HG03103 (cell line): Measurements from ENCODE around the gene PPP1R13B.
"Not testable (repeated sequence)": the region's sequence is repeated elsewhere in the genome, so short reads cannot be mapped to it uniquely, and the experiment has no call there.

Source experiments
- ATAC-seq: cut with Tn5 transposase; IDR thresholded peaks from one replicate; pipeline ENCODE4 v1.9.1; 2021; ENCODE audit warnings: low read depth; ENCODE audit not compliant: unreplicated experiment

PPP1R13B gene, protein sequence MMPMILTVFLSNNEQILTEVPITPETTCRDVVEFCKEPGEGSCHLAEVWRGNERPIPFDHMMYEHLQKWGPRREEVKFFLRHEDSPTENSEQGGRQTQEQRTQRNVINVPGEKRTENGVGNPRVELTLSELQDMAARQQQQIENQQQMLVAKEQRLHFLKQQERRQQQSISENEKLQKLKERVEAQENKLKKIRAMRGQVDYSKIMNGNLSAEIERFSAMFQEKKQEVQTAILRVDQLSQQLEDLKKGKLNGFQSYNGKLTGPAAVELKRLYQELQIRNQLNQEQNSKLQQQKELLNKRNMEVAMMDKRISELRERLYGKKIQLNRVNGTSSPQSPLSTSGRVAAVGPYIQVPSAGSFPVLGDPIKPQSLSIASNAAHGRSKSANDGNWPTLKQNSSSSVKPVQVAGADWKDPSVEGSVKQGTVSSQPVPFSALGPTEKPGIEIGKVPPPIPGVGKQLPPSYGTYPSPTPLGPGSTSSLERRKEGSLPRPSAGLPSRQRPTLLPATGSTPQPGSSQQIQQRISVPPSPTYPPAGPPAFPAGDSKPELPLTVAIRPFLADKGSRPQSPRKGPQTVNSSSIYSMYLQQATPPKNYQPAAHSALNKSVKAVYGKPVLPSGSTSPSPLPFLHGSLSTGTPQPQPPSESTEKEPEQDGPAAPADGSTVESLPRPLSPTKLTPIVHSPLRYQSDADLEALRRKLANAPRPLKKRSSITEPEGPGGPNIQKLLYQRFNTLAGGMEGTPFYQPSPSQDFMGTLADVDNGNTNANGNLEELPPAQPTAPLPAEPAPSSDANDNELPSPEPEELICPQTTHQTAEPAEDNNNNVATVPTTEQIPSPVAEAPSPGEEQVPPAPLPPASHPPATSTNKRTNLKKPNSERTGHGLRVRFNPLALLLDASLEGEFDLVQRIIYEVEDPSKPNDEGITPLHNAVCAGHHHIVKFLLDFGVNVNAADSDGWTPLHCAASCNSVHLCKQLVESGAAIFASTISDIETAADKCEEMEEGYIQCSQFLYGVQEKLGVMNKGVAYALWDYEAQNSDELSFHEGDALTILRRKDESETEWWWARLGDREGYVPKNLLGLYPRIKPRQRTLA

DNA sequence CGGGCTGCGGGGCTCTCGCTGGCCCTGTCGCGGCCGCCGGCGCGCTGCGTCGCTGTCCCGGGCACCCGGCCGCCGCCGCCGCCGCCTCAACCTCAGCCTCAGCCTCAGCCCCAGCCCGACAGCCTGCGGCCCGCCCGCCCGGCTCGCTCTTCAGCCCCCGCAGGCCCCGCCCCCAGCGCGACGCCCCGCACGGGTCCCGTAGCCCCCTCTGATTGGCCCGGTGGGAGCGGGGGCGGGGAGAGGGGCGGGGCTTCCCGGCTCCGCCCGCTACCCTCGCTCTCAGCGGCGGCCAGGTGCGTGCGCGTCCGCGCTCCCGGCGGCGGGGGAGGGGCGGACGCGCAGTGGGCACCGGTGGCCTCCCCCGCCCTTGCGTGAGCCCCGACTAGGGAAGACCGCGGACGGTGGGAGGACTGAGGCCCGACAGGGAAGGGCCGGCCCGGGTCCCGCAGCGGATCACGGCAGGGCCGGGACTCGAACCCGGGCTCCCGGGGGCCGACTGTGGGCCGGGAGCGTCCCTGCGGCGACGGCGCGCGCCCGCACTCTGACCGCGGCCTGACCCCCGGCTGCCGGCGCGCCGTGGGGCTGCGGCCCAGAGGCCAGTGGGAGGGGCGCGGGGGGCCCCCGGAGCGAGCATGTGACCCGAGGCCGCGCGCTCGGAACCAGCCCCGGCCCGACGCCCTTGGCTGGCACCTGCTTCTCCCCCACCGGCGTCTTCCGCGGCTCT, at the start of gene PPP1R13B:
TSS of gene PPP1R13B (minus strand) at position 125 of the 724 bp plus-strand sequence. CDS start 268 bp downstream, outside the sequence.
- peak; percentile 86 for ATAC-seq

DNA sequence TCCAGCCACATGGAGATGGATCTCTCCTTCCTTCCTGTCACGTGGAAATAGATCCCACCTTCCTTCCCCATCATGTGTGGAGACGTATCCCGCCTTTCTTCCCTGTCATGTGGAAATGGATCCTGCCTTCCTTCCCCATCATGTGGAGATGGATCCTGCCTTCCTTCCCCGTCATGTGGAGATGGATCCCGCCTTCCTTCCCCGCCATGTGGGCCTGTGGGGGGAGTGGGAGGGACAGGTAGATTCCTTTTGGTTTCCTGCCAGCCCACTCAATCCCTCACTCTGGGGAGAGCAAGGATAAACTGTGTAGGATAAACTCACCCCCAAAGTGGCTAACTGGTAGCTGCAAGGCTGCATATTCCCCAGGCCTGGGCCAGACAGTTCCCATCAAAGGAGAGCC, 49.2 kb upstream of the PPP1R13B start:
- no peak for ATAC-seq

DNA sequence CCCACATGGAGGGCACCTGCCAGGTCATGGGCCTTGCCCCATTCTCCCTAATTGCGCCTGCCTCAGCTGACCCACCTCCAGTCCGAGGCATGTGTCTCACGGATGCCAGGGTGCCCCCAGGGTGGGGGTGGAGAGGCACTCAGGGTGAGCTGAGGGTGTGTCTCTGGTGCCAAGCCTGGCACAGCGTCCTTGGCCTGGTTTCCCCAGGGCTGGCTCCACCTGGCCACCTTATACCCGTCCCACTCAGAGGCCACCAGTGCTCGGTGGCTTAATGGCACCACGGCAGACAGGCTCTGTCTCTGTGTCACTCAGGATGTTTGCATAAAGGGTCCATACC, 47.3 kb upstream of the PPP1R13B start:
- ATAC-seq, result no peak

DNA sequence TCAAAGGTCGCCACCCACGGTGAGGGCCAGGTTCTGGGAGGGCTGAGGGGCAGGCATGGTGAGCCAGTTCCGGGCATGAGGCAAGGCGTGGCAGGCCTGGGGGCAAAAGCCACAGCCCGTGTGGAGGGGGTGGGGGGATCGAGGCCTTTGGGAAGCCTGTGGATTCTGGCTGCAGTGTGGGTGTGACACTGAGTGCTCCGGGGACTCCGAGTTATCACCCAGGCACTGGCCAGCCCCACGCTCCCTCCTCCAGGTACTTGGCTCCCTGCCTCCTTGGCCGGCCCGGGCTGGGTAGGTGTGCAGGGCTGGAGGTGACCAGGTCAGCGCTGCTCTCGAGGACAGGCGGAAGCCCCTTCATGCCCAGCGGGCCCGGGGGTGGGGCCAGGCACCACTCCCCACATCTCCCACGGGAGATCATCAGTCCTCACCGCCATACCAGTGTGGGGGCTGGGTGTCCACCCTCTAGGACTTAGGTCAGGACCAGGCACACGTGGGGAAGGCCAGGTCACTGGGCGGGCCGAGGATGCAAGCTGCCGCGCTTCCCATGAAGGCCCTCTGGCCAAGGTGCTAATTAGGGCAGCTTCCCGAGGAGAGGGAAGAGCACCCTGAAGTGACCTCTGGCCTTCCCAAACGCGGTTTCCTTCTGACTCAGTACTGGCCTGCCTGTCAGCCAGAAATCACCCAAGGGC, 46.8 kb upstream of the PPP1R13B start:
- no peak for ATAC-seq

DNA sequence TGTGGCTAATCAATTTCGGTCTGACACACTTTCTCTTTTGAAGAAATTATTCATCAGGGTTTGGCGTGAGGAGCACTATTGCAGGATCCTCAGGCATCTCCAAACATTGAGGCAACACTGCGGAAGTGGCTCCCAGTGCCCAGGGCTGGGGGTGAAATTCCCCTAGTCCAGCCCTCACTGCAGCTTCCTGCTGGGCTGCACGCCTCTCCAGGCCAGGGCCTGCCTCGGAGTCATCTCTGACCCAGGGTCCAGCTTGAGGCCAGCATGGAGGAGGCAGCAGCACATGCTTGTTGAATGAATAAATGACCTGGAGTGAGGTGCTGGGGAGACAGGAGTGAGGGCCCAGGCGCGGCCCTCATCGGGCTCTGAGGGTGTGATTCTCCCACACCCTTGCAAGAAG, 44.9 kb upstream of the PPP1R13B start:
- no peak for ATAC-seq

DNA sequence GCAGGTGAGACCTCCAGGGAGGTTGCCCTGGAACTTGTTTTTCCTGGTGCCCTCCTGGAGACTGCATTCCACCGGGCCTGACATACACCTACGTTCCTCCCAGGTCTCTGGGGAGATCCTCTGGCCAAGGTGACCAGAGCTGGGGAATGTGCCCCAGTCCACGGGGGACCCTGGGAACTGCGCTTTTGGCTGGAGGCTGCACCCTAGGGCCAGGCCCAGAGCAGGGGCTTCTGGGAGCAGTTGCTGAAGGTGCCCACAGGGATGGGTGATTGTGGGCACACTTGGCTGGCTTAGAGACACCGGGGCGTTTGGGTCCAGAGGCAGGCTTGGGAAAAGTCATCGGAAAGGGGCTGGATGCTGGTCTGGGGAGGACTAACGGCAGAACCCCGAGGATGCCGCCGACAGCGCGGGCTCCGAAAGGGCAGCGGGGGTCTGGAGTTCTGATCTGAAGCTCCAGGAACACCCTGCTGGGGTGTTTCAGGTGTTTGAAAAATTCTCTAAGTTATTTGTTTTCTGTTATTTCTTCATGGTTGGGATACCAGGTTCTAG, 44.4 kb upstream of the PPP1R13B start:
- no peak for ATAC-seq

DNA sequence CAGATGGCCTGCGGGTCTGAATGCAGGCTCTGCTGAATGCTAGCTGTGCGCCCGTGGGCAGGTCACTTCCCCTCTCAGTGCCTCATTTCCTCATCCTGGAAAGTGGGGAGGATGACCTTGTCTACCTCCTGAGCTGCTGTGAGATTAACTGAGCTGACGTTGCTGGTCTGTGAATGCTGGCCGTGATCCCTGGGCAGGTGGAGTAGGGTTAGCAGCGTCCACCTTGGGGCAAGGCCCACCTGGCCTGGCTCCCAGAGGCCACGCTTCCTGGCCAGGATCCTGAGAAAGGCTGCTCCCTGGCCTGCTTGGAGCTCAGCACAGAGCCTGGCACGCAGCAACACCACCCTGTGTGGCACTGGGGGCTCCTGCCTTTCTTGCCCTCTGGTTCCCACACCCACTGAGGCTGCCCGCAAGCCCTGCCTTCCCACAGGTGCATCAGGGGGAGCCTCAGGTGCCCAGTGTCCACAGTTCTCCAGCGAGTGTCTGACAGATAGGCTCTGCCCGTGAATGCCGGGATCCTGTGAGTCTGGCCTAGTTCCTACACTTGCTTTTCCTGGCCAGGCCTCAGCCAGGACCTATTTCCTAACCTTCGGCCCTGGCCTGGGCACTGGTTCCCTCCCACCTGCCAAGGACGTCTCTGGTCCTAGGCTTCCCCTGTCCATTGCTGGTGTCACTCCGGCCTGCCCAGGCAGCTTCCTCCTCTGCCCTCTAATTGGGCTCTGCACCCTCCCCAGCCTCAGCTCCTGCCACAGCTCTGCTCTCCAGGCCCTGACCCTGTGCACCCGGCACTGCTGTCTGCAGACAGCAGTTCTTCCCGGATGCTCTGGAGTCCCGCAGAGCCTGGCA, 43.7 kb upstream of the PPP1R13B start:
- no peak for ATAC-seq

DNA sequence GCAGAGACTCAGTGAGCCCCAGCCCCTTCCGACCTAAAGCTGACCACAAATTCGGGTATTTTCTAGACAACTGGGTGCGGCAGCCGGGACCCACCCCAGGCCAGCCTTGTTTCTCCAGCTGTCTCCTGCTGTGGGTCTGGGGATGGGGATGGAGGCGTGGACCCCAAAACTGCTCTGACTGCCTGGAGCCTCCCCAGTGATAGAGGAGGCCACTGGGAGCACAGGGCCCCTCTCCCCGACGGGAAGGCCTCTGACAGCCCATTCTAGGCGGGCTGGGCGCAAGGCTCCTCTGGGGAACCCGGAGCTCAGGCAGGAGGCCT, 42.6 kb upstream of the PPP1R13B start:
- ATAC-seq, result no peak

DNA sequence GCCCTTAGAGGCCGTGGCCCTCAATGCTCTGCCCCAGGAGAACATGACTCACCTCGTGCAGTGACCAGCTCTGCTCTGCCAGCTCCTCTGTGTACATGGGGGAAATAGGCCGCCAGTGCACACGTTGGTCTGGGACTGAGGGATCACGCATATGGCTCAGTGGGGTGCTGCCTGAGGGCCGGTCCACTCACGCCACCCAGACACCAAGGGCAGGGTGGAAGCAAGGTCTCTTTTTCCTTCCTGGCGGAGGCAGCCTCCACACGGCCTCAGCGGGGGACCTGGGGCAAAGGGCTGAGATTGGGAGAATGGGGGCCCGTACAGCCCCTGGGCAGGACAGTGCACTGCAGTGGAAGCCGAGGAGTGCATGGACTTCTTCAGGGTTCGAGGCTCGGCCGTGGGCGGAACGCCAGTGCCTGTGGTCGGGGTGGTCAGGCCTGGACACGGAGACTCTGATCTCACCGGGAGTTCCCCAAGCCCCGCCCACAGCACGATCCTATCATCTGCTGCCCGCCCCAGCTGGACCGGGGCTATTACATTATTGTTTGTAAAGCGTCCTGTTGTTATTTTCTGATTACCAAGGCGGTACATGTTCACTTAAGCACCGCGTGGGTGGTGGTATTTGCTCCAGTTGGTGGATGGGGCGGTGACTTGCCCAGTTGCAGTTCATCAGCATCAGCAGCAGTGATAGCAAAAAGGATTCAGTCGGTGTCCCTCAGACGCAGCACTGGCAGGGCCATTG, 42.1 kb upstream of the PPP1R13B start:
- ATAC-seq, result no peak

DNA sequence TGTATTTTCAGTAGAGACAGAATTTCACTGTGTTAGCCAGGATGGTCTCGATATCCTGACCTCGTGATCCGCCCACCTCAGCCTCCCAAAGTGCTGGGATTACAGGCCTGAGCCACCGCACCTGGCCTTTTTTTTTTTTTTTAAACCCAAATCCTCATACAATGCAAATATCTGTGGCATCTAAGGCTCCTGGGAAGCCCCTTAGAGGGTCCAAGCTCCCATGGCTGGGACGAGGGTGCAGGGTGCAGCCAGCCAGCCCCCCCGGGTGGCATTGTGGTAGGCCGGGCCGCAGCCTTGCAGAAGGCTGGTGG, 41.6 kb upstream of the PPP1R13B start:
- not testable (repeated sequence) for ATAC-seq

DNA sequence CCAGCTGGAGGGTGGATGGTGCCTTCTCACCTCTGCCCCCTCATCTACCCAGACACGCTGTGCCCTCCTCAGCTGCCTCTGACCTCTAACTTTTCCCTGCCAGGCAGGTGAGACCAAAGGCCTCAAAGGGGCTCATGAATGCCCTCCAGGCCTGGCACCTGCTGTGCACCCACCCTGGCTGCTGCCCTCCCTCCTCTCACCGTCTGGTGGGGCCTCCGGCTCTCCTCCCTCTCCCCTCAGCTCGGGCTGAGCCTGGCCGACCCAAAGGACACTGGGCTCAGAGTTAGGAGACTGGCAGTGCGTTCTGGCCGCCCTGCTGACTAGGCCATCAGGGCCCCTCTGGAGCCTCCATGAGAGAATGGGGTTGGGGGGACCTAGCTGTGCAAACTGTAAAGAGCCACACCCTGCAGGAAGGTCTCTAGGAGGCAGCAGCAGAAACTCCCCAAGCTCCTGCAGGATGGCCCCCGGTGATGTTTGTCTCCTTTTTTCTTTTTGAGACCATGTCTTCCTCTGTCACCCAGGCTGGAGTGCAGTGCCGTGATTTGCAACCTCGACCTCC, 40.3 kb upstream of the PPP1R13B start:
- no peak for ATAC-seq

DNA sequence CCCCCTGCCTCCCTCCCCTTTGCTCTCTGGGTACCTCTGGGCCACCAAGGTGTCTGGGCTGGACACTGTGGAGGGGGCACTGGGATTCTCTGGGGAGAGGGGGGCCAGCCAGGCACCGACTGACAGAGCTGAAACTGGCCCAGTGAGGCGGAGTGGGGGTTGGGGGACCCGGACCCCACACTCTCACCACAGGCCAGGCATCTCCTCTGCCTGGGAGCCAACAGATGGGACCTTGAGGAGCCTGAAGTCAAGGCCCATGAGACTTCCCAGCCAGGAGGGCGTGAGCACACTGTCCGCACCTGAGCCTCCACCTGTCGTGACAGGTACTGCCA, 39.8 kb upstream of the PPP1R13B start:
- no peak for ATAC-seq

DNA sequence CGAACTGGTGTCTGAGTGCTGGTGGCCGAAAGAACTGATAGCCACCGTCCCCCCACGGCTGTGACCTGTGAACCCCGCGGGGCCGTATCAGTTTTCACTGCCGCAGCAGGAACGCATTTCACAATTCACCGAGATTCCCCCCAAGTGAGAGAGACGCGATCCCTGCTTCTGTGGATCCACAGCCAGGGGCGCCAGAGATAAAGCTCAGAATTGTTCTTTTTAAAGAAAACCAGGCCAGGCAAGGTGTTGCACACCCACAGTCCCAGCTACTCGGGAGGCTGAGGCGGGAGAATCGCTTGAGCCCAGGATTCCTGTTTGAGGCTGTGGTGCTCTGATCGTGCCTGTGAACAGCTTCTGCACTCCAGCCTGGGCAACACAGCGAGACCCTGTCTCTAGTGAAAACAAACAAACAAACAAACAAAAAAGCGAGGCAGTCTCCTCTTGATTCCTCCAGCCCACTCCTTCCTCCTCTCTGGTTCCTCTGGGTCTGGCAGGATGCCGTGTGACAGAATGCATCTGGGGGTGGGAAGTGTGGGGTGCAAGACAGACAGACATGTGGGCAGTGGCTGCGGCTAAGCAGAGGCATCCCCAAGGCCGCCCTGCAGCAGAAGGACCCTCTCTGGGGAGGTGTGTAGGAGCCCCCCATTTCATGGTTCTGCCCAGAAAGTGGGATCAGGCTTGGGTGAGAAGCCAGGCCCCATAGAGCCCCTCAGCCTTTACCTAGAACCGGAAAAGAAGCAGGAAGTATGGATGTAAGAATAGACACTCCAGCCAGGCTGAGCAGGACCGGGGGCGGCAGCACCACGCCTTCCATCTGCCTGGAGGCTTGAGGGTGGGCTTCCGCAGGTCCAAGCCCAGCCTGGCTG, 39.2 kb upstream of the PPP1R13B start:
- no peak for ATAC-seq

DNA sequence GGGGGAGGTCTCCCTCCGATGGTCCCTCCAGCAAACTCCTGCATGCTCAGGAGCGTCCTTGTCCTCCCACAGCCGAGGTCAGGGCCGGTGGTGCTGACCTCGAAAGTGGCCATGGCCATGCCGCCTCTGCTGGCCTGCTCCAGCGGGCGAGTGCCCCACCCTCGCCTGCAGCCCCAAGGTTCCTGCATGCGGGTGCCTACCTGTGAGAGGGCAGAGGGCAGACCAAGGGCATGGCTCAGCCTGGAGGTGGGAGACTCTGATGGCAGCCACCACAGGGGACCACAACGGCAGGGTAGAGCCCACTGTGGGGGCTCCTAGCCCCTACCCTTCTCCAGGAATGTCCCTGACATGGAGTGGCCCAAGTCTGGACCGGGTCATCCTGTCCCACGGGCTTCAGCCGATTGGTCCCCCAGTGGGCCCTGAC, 38.1 kb upstream of the PPP1R13B start:
- ATAC-seq, result no peak

DNA sequence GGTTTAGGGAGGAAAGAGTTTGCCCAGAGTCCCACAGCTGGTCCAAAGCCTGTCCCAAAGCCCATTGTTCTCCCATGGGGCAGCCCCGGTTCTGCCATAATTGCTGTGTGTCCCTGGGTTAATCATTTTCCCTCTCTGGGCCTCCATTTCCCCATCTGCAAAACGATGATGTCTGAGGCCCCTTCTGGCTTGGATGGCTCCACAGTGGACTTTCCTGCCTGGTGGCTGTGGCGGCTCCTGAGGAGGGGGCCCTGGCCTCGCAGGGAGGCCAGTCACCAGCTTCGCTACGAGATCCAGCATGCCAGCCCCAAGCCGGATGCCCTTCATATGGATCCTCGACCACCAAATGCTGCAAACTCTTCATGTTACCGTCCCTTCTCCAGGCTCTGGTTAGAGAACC, 37.5 kb upstream of the PPP1R13B start:
- ATAC-seq, result no peak

DNA sequence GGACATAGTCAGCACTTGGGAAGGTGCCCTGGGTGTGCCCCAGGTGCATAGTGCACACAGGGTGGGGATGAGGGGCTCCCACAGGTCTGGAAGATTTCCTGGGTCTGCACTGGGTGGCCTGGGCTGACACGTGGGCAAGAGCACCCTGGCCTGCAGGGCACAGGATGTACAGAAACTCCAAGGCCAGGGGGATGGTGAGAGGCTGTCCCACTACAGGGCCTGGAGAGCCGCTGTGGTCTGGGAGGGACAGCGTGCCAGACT, 35.8 kb upstream of the PPP1R13B start:
- ATAC-seq, result no peak

DNA sequence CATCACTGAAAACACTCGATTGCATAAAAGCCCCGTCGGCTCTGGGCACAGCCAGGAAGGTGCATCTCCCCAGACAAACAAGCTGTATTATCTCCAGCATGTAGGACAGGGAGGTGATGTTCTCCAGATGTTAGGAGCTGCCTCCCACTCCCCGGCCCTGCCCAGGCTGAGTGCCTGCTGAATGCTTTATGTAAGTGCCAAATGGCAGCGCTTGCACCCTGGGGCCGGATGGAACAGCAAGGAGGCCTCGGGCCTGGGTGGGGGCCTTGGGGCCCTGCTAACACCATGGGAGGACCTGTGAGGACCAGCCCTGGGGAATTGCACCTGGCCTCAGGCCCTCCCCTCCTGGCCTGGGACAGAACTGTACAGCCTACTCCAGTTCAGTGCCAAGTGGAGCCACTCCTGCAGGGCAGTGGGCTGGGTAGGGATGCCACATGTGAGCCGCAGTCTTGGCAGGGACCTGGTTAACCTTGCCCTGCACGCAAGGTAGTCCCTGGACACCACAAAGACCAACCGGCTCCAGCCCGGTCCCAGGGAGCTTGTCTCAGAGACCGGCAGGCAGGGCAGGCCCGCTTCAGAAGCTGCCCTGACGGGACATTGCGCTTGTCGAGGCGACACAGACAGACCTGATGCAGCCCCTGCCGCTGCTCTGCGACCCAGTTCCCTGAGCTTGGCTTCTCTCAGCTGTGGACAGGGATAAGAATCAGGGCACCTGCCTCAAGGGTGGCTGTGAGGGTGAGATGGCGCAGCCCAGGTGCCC, 35.3 kb upstream of the PPP1R13B start:
- ATAC-seq, result no peak
